HepG2 (cell line): Measurements from ENCODE around the gene TXNDC2. TPM values are rescaled to one million over a fixed set of nuclear protein-coding genes. Genes with fewer than 3 reads are reported as not detected.

Experiments used
- ATAC-seq: fragments of 200-7000 bp; cut with Tn5 transposase; 3 replicates; pipeline ENCODE4 v1.9.1; 2020; ENCODE audit warnings: mild to moderate bottlenecking, moderate library complexity
- BruUV-seq: library from RNA; stranded (reverse); fragments of 400-500 nt; replicated peaks from 2 replicates; lab custom pipeline; 2021; lab: Mats Ljungman, UMichigan
- CTCF ChIA-PET: fragments of 300-600 bp; formaldehyde crosslinking; extraction: SDS; loops from one replicate; lab custom pipeline; 2021; ENCODE audit warnings: low total read pairs, inconsistent platforms, low intra/inter-chr PET ratio; lab: Yijun Ruan, JAX
- POLR2A ChIA-PET: fragments of 350-600 bp; sonication (Branson Sonifier 250); formaldehyde crosslinking; loops from one replicate; lab custom pipeline; 2020; ENCODE audit warnings: antibody characterized with exemption, inconsistent platforms; lab: Yijun Ruan, JAX
- DNase-seq: peaks from one replicate; pipeline ENCODE4 v3.0.0-alpha.2; 2015; ENCODE audit warnings: low spot score
- FAIRE-seq: peaks from 3 replicates; lab custom pipeline; 2011; peaks lifted over from hg19 to GRCh38; lab: Jason Lieb, UNC
- H2AFZ ChIP-seq: one replicate; pipeline ENCODE4 v1.6.1; 2011; ENCODE audit warnings: low read length, inconsistent platforms
- H3K27ac ChIP-seq: fragments of 300-600 bp; 3 replicates; pipeline ENCODE4 v1.8.0; 2011; ENCODE audit warnings: mixed run types, mild to moderate bottlenecking, mixed read lengths, low read length, inconsistent platforms; ENCODE audit not compliant: insufficient read depth; ENCODE audit errors: extremely low read length
- H3K27me3 ChIP-seq, 2 experiments: fragments of 200-600 bp in 1 of 2; 2 replicates in 1 of 2; 3 replicates in 1 of 2; pipeline versions ENCODE4 v1.6.0 to v1.8.0; 2011; ENCODE audit warnings: low read length in 2 of 2, mild to moderate bottlenecking in 2 of 2, moderate library complexity in 2 of 2, inconsistent platforms in 1 of 2; ENCODE audit not compliant: insufficient read depth in 2 of 2, control insufficient read depth in 1 of 2
- H3K36me3 ChIP-seq, 2 experiments: fragments of 200-600 bp in 1 of 2; replicated peaks in 1 of 2; 2 replicates in 1 of 2; 3 replicates in 1 of 2; pipeline versions ENCODE4 v1.5.1 to v1.8.0; 2011; ENCODE audit warnings: low read length in 2 of 2, inconsistent platforms in 1 of 2; ENCODE audit not compliant: insufficient read depth in 2 of 2, control insufficient read depth in 1 of 2
- H3K4me1 ChIP-seq: 2 replicates; pipeline ENCODE4 v1.5.1; 2012; ENCODE audit warnings: low read length, inconsistent platforms; ENCODE audit not compliant: insufficient read depth
- H3K4me2 ChIP-seq: 2 replicates; pipeline ENCODE4 v1.6.0; 2011; ENCODE audit warnings: low read depth, low read length, inconsistent platforms
- H3K4me3 ChIP-seq, 3 experiments: fragments of 200-600 bp in 1 of 3; sonication (generic), shearing (Covaris generic) in 1 of 3; replicated peaks in 1 of 3; 2 replicates each; pipeline ENCODE4 v1.5.1; 2011 to 2016; ENCODE audit warnings: low read length in 3 of 3, inconsistent platforms in 2 of 3, low read depth in 2 of 3, mild to moderate bottlenecking in 2 of 3, control low read depth in 1 of 3, mixed read lengths in 1 of 3; ENCODE audit not compliant: insufficient read depth in 1 of 3
- H3K79me2 ChIP-seq: one replicate; pipeline ENCODE4 v1.6.1; 2011; ENCODE audit warnings: low read length, inconsistent platforms; ENCODE audit not compliant: insufficient read depth
- H3K9ac ChIP-seq: 2 replicates; pipeline ENCODE4 v1.6.0; 2011; ENCODE audit warnings: mild to moderate bottlenecking, low read depth, low read length, inconsistent platforms; ENCODE audit not compliant: insufficient read depth
- H3K9me3 ChIP-seq: 2 replicates; pipeline ENCODE4 v1.5.1; 2012; ENCODE audit warnings: mild to moderate bottlenecking, low read length
- H4K20me1 ChIP-seq: 2 replicates; pipeline ENCODE4 v1.6.0; 2011; ENCODE audit warnings: inconsistent platforms, mild to moderate bottlenecking, low read length, moderate library complexity; ENCODE audit not compliant: insufficient read depth
- CTCF ChIP-seq: sonication (generic); formaldehyde crosslinking; IDR thresholded peaks from 2 replicates; pipeline ENCODE4 v1.5.0; 2020; ENCODE audit warnings: mild to moderate bottlenecking, missing genetic modification reagents, moderate library complexity
- HDAC2 ChIP-seq: sonication (generic); formaldehyde crosslinking; IDR thresholded peaks from 2 replicates; pipeline ENCODE4 v1.4.0; 2020; ENCODE audit warnings: missing genetic modification reagents
- KAT8 ChIP-seq: IDR thresholded peaks from 2 replicates; pipeline ENCODE4 v1.6.1; 2016; ENCODE audit warnings: missing genetic modification reagents, missing compliant biosample characterization
- MYNN ChIP-seq: sonication (generic); formaldehyde crosslinking; IDR thresholded peaks from 2 replicates; pipeline ENCODE4 v1.4.0; 2020; ENCODE audit warnings: mild to moderate bottlenecking, low read depth, missing genetic modification reagents
- RELA ChIP-seq: sonication (generic); formaldehyde crosslinking; IDR thresholded peaks from 2 replicates; pipeline ENCODE4 v1.4.0; 2020; ENCODE audit warnings: missing genetic modification reagents
- RXRB ChIP-seq: IDR thresholded peaks from 2 replicates; pipeline ENCODE4 v1.6.1; 2016; ENCODE audit warnings: borderline replicate concordance, missing genetic modification reagents, missing compliant biosample characterization
- SP1 ChIP-seq, 2 experiments: fragments of 450-650 bp in 1 of 2; sonication (generic) in 1 of 2; formaldehyde crosslinking in 1 of 2; IDR thresholded peaks; 2 replicates each; pipeline versions ENCODE4 v1.4.0 to v1.6.1; 2016 to 2020; ENCODE audit warnings: missing genetic modification reagents in 1 of 2
- SRSF1 ChIP-seq: fragments of 200-400 bp; formaldehyde crosslinking; optimal IDR thresholded peaks from 2 replicates; pipeline ENCODE3; 2017; ENCODE audit warnings: mild to moderate bottlenecking, low read depth, low read length, moderate library complexity
- TBX2 ChIP-seq: sonication (generic); formaldehyde crosslinking; IDR thresholded peaks from 2 replicates; pipeline ENCODE4 v1.5.0; 2020; ENCODE audit warnings: missing genetic modification reagents, mild to moderate bottlenecking, borderline replicate concordance
- ZBTB21 ChIP-seq: sonication (generic); formaldehyde crosslinking; IDR thresholded peaks from 2 replicates; pipeline ENCODE4 v1.4.0; 2020; ENCODE audit warnings: missing genetic modification reagents
- ZNF263 ChIP-seq: sonication (generic); formaldehyde crosslinking; IDR thresholded peaks from 2 replicates; pipeline ENCODE4 v1.4.0; 2020; ENCODE audit warnings: missing genetic modification reagents
- ZNF446 ChIP-seq: sonication (generic); formaldehyde crosslinking; IDR thresholded peaks from 2 replicates; pipeline ENCODE4 v1.5.0; 2020; ENCODE audit warnings: mild to moderate bottlenecking, missing genetic modification reagents
- ZNF550 ChIP-seq: sonication (generic); formaldehyde crosslinking; IDR thresholded peaks from 2 replicates; pipeline ENCODE4 v1.4.0; 2020; ENCODE audit warnings: mild to moderate bottlenecking, missing genetic modification reagents, borderline replicate concordance
- WGBS: methylation state at CpG from one replicate; pipeline ENCODE4 v1.1.6; 2017; ENCODE audit warnings: low lambda C conversion rate; 5-methylcytosine and 5-hydroxymethylcytosine counted together
- in situ Hi-C: cut with HindIII; loops from 2 replicates; pipeline ENCODE4 v1.10.0; 2017; ENCODE audit warnings: low pct_unique_long_range_greater_than_20kb; ENCODE audit not compliant: extremely low pct_ligation_motif_present
- intact Hi-C: fragments of 100-400 bp; cut with micrococcal nuclease; formaldehyde crosslinking; loops from one replicate; pipeline ENCODE4 v1.10.0; 2022; ENCODE audit not compliant: unreplicated experiment
- polyA plus RNA-seq, 8 experiments: library from polyadenylated mRNA; depleted of rRNA in 3 of 8; stranded (reverse) in 7 of 8; unstranded in 1 of 8; fragments of >200 nt; fragmentation: Illumina TruSeq in 4 of 8; extraction: Trizol in 4 of 8; gene quantifications; 2 replicates each; pipeline versions ENCODE4 v1.2.1 to v1.2.3, GENCODE V29; 2011 to 2016; ENCODE audit warnings: low read depth in 4 of 8, missing spikeins in 1 of 8, mixed read lengths in 1 of 8; ENCODE audit not compliant: insufficient read depth in 1 of 8
- total RNA-seq, 5 experiments: library from RNA; depleted of rRNA; stranded (reverse); fragments of >200 nt; fragmentation: Illumina TruSeq; extraction: Trizol; gene quantifications; 2 replicates each; pipeline ENCODE4 v1.2.3, GENCODE V29; 2016; ENCODE audit warnings: low read depth in 1 of 5
- TF ChIP-seq, protein P1 (sequence below): sonication (generic); formaldehyde crosslinking; IDR thresholded peaks from 2 replicates; pipeline ENCODE4 v1.5.0; 2020; ENCODE audit warnings: missing genetic modification reagents, mild to moderate bottlenecking, borderline replicate concordance
- TF ChIP-seq, protein P2 (sequence below): sonication (generic); formaldehyde crosslinking; IDR thresholded peaks from 2 replicates; pipeline ENCODE4 v1.9.0; 2022; ENCODE audit warnings: low read depth, missing genetic modification reagents
- TF ChIP-seq, protein P3 (sequence below): sonication (generic); formaldehyde crosslinking; IDR thresholded peaks from 2 replicates; pipeline ENCODE4 v1.8.0; 2022; ENCODE audit warnings: mild to moderate bottlenecking, missing genetic modification reagents
- TF ChIP-seq, protein P4 (sequence below): sonication (generic); formaldehyde crosslinking; IDR thresholded peaks from 2 replicates; pipeline ENCODE4 v1.8.0; 2022; ENCODE audit warnings: missing genetic modification reagents, mild to moderate bottlenecking, inconsistent platforms, borderline replicate concordance

Gene TXNDC2
- total and polyA plus RNA-seq, 2 of the 13 experiments (the other 11 are each of a cell fraction or from before 2014, with no cell fraction given): not detected

DNA sequence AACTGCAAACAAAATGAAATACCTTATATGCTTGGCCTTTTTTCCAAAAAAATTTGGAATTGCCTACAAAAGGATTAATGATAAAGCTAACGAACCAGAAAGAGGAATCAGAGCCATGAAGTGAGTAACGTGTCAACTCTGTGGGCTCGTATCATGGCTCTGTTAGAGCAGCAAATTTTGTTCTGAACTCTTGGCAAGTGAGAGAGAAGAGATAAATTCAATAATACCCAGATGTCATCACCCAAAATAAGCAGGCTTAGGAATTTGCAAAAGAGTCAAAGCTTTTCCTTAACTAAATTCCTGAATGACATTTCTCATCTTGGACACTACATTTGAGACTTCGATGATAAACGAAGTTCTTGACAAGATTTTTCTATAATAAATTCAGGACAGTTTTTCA lies 4.4 kb downstream of the TXNDC2 start (continued):
- TF ChIP-seq, protein P1, sequence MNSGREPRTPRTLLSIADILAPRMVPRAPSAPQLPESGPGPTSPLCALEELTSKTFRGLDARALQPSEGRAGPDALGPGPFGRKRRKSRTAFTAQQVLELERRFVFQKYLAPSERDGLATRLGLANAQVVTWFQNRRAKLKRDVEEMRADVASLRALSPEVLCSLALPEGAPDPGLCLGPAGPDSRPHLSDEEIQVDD (CRISPR knock-in tag): no peak
- TF ChIP-seq CTCF (CRISPR knock-in tag) (no peak), ZNF263 (CRISPR knock-in tag) (no peak)

- no peak for FAIRE-seq
- Histone ChIP-seq H3K4me2 (no peak overlapping the region), H3K27me3 (no peaks in the 10 kb centered on the region), H3K27ac (no peak overlapping the region), H3K79me2 (no peaks in the 10 kb centered on the region), H3K36me3 (no peaks in the 10 kb centered on the region), H3K9me3 (no peaks in the 10 kb centered on the region), H3K9ac (no peak overlapping the region), H2AFZ (no peak overlapping the region), H4K20me1 (no peaks in the 10 kb centered on the region), H3K4me3 (no peak overlapping the region), H3K4me1 (peaks cover 14% of the 10 kb centered on the region)
- WGBS: 71% methylated on average over 1 of the region's 1 CpG
- no TSS peak for BruUV-seq
- DNase-seq: no peak
- in situ Hi-C loops: no loop called here
- ChIA-PET CTCF (no interaction called here), POLR2A (no interaction called here)
- ATAC-seq: no peak
- intact Hi-C loops: no loop called here
- TF ChIP-seq HDAC2 (CRISPR knock-in tag) (no peak), ZBTB21 (no peak), SP1 (IDR thresholded peaks at IDR 0.05) (no peak), SP1 (CRISPR knock-in tag; IDR thresholded peaks at IDR 0.05) (no peak), TBX2 (CRISPR knock-in tag) (no peak), RELA (CRISPR knock-in tag) (no peak), ZNF446 (no peak), MYNN (CRISPR knock-in tag) (no peak), RXRB (no peak), KAT8 (CRISPR knock-in tag) (no peak), SRSF1 (no peak), ZNF550 (CRISPR knock-in tag) (no peak)
- TF ChIP-seq, protein P2, sequence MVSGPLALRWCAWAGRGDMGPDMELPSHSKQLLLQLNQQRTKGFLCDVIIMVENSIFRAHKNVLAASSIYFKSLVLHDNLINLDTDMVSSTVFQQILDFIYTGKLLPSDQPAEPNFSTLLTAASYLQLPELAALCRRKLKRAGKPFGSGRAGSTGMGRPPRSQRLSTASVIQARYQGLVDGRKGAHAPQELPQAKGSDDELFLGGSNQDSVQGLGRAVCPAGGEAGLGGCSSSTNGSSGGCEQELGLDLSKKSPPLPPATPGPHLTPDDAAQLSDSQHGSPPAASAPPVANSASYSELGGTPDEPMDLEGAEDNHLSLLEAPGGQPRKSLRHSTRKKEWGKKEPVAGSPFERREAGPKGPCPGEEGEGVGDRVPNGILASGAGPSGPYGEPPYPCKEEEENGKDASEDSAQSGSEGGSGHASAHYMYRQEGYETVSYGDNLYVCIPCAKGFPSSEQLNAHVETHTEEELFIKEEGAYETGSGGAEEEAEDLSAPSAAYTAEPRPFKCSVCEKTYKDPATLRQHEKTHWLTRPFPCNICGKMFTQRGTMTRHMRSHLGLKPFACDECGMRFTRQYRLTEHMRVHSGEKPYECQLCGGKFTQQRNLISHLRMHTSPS (CRISPR knock-in tag): no peak
- TF ChIP-seq, protein P3, sequence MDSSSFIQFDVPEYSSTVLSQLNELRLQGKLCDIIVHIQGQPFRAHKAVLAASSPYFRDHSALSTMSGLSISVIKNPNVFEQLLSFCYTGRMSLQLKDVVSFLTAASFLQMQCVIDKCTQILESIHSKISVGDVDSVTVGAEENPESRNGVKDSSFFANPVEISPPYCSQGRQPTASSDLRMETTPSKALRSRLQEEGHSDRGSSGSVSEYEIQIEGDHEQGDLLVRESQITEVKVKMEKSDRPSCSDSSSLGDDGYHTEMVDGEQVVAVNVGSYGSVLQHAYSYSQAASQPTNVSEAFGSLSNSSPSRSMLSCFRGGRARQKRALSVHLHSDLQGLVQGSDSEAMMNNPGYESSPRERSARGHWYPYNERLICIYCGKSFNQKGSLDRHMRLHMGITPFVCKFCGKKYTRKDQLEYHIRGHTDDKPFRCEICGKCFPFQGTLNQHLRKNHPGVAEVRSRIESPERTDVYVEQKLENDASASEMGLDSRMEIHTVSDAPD: no peak
- TF ChIP-seq, protein P4, sequence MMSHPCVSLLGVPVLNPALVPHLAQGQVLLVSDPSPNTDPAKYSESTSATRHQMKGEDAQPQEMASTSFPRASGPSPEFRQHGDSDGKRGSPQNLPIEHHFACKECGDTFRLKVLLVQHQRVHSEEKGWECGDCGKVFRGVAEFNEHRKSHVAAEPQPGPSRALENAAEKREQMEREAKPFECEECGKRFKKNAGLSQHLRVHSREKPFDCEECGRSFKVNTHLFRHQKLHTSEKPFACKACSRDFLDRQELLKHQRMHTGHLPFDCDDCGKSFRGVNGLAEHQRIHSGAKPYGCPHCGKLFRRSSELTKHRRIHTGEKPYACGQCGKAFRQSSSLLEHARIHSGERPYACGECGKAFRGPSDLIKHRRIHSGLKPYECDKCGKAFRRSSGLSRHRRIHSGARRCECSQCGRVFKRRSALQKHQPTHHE (CRISPR knock-in tag): no peak
These were observed 5.2 kb downstream of the TXNDC2 start for GRCh38 chr18:9890957-9891356.
